ENCODE results near the gene FRYL.
A peak's percentile ranks its signal among the peaks of the same experiment; 100 is the strongest.

The FRYL gene

DNA sequence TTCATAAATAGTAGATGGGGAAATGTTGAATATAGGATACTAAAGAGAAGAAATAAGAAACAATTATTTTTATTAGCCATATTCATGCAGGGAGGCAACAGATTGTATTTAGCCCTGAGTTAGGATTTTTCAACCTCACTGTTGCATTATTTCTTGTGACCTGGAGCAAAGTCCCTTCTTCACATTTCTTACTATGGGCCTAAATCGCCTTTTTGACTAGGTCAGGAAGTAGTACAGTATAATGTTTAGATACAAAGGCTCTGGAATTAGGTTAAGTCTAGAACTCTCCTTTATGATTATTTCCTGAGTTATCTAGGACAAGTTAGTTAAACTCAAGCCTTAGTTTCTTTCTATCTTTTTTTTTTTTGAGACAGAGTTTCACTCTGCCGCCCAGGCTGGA, 88.0 kb downstream of the FRYL start:
- TF ChIP-seq, protein P1, sequence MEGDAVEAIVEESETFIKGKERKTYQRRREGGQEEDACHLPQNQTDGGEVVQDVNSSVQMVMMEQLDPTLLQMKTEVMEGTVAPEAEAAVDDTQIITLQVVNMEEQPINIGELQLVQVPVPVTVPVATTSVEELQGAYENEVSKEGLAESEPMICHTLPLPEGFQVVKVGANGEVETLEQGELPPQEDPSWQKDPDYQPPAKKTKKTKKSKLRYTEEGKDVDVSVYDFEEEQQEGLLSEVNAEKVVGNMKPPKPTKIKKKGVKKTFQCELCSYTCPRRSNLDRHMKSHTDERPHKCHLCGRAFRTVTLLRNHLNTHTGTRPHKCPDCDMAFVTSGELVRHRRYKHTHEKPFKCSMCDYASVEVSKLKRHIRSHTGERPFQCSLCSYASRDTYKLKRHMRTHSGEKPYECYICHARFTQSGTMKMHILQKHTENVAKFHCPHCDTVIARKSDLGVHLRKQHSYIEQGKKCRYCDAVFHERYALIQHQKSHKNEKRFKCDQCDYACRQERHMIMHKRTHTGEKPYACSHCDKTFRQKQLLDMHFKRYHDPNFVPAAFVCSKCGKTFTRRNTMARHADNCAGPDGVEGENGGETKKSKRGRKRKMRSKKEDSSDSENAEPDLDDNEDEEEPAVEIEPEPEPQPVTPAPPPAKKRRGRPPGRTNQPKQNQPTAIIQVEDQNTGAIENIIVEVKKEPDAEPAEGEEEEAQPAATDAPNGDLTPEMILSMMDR (IDR thresholded peaks at IDR 0.05): no peak

DNA sequence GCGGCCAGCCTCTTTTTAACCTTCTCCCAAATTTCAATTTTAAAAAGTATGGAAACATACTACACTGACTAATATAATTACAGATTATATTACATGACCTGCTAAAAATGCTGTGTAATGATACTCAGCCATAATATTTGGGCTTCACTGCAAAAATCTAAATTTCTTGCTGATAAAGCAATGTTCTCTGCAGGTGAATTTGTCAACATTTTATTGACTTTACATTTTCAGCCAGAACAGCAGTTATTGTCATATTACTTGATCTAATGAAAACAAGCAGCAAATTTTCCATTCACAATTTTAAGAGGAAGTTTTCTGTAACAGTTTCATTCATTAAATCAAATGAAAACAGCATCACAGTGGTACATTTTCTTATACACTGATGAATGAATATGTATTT, 91.1 kb downstream of the FRYL start:
- TF ChIP-seq, protein P1 (IDR thresholded peaks at IDR 0.05): no peak

DNA sequence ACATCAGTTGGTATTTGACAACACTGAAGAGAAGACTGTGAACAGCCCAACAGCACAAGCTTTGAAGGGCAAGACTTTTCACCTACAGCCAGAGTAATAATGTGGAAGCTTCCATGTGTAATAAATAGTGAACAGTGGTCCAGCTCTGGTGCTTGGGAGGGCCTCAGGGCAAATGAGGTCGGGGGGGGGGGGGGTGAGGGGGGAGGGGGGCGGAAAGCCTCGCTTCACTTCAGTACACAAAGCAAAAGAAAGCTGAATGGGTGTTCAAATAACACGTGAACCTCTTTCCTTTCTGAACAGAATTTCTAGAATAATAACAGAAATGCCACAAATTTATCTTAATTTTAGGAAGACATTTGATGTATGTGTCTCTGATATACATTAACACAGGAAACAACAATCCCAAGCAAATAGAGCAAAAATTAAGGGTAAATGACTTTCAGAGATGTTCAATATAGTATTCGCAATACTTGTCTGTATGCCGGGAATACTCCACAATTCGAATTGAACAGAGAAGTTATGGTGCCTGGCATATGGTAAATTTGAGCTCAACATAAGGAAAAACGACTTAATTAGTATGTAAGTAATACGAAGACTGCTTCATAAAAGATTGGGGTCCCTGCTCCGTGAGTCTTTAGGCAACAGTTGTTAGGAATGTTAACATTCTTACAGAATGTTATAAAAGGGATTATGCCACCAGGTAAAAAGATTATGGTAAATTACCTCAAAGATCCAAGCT, 92.6 kb downstream of the FRYL start:
- TF ChIP-seq, protein P1 (IDR thresholded peaks at IDR 0.05): no peak

DNA sequence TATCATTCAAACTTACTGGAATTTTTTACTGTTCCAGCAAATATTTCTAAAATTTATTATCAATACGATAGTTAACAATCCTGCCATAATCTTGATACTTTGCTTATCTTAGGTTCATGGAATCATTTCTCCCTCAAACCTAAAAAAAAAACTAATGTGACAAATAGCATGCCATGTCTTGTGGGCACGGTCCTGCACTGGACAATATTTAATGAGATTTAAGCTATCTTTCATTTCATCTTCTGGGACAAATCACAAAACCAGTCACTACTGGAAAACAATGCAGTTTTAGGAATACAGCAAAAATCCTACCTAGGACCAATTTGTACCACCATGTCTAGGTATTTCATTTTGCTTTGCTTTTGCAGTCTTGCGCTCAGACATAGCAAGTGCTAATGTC, 93.7 kb downstream of the FRYL start:
- TF ChIP-seq, protein P1 (IDR thresholded peaks at IDR 0.05): no peak

DNA sequence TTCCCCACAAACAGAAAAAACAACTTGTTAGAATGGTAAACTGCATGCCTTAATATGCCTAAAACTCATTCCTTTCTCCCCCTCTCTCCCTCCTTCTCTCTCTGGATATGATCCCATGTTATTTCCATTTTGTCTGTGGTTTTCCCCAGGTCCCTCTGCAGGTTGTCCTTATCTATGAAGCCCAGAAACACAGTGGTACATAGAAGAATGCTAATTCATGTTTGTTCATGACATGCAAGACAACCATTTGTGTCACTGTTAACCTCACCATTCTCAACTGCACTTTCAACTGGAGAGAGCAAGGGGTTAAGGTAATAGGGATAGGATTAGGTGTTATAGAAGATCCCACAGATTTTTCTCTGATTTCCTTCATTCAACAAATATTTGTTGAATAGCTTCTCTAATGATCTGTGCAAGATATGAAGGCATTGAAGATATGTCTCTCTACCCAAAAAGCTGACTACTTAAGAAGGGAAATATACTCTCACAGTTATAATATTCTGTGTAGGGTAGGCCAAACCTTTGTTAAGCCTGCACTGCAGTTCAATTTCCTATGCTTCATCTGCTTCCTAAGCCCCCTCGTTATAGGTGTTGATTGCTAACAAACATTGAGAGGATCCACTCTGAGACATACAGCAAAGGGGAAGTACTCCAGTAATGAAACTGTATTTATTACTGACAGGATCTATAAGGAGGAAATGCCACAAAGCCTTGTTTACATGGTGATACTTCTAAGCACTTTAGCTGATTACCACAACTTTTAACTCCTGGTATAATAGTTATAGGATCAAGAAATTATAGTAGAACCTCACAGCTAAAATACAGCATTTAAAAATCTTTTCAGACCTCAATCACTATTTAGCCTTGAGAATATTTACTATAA, 96.1 kb downstream of the FRYL start:
- TF ChIP-seq, protein P1 (IDR thresholded peaks at IDR 0.05): no peak

DNA sequence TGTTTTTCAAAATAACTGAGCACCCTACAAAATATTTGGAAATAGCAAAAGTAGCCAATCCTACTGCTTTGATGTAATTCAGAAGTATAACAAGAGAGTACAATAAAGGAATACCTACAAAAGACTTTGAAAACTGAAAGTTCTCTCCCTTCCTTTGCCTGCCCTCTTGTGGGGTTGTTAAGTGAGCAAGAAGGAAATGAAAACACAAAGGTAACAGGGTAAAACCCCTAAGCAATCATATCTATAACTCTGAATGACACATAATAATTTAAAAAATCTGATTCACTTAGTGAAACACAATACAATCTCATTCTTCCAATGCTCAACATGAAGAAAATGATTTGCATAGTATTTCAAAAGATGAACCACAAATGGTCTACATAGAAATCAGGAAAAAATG, 98.2 kb downstream of the FRYL start:
- TF ChIP-seq, protein P1 (IDR thresholded peaks at IDR 0.05): peak; percentile 45

DNA sequence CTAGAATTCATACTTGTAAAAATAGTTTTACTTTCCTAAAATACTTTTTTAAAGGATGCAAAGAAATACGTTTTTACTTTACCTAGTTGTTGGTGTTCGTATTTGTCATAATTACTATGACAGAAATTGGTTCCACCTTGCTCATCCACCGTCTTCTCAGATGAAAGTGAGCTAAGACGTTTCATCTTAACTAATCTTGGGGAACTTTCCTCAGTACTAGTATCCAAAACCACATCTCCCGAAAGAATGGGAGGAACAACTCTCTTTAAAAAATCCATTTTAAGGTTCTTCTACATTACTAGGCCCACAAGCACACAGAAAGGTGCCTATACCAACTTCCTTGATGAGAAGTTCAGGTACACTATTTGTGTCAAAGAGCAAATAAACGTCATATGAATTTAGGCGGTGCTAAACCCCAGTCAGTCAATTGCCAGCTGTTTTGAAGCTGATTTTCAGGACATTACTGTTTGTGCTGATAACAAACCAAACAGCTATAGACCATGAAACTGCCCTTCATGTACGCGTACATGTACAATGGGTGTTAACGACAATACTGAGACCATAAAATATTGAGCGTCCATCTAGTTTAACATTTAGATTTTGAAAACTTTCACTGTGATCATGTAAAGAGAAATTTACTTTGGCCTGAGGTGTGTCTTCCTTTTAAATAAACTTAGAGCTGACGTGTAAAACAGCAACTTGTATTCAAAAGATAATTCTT, 99.1 kb downstream of the FRYL start:
- TF ChIP-seq, protein P1 (IDR thresholded peaks at IDR 0.05): no peak

Measured in LNCAP (cell line).